Measurements from ENCODE around the gene PRRG4. TPM values are rescaled to one million over a fixed set of nuclear protein-coding genes. Genes with fewer than 3 reads are reported as not detected.

Gene PRRG4
- total and polyA plus RNA-seq, 2 donors (not counting 3 experiments of a cell fraction or from before 2014, with no cell fraction given), result 0.09 TPM; not detected in 1

DNA sequence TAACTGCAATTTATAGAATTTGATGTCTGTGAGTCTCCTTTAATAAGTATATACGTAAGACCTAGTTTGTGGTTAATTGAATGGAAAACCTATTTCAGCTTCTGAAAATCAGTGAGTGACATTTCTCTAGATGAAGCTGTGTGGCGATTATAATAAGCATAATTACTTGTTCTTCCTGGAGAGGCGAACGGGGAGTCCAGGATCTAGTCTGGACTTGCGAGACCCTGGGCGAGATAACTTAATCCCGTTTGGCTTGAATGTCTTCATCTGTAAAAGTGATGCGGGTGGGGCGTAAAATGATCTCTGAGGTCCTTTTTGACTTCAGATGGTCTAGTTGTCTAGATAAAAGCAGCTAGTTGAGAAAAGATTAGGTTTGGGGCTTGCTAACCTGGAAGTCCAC lies 1.1 kb downstream of the PRRG4 start:
- Histone ChIP-seq H3K9ac (replicated peaks; ENCODE audit: extremely low read depth, insufficient read depth, low read length) (no peak overlapping the region), H3K4me2 (ENCODE audit: insufficient read depth, low read length) (no peak overlapping the region), H3K4me3 (replicated peaks in 1 of 3; ENCODE audit: insufficient read depth in 1 of 3, low read depth in 1 of 3, low read length in 3 of 3) (no peak overlapping the region), H3K4me1 (ENCODE audit: control insufficient read depth, extremely low read depth, insufficient read depth, low read length) (peaks cover 8% of the 10 kb centered on the region), H3K9me3 (replicated peaks; ENCODE audit: control insufficient read depth, insufficient read depth, low read length) (no peaks in the 10 kb centered on the region), H3K9me1 (replicated peaks; ENCODE audit: control insufficient read depth, extremely low read depth, insufficient read depth, low read length) (no peaks in the 10 kb centered on the region), H4K20me1 (replicated peaks; ENCODE audit: control insufficient read depth, extremely low read depth, insufficient read depth, low read length) (no peaks in the 10 kb centered on the region), H3K36me3 (ENCODE audit: control insufficient read depth in 2 of 2, extremely low read depth in 1 of 2, insufficient read depth in 2 of 2, low read length in 2 of 2) (no peaks in the 10 kb centered on the region), H3K27me3 (ENCODE audit: control insufficient read depth in 2 of 2, insufficient read depth in 2 of 2, low read length in 2 of 2) (peaks cover 24 to 35% of the 10 kb centered on the region in 2 experiments), H3K27ac (ENCODE audit: insufficient read depth, low read depth, low read length) (no peak overlapping the region), H2AFZ (ENCODE audit: low read depth, low read length) (no peak overlapping the region), H3K79me2 (ENCODE audit: control insufficient read depth, insufficient read depth, low read length) (no peaks in the 10 kb centered on the region)
- dilution Hi-C loops (cut with MboI; ENCODE audit: extremely low pct_ligation_motif_present, low sequenced_read_pairs) (no loop called here), intact Hi-C loops (cut with micrococcal nuclease) (no loop called here)
- TF ChIP-seq GATA2 (IDR thresholded peaks at IDR 0.05; ENCODE audit: insufficient read depth, insufficient read length, low read depth, low read length) (no peak), MYC (IDR thresholded peaks at IDR 0.05; ENCODE audit: low read depth, low read length) (no peak), EZH2 (IDR thresholded peaks at IDR 0.05; ENCODE audit: borderline replicate concordance, low read depth, low read length, severe bottlenecking) (no peak), POLR2AphosphoS5 (IDR thresholded peaks at IDR 0.05; ENCODE audit: insufficient read depth, low read depth, low read length) (no peak), JUN (IDR thresholded peaks at IDR 0.05; ENCODE audit: borderline replicate concordance, insufficient read depth, insufficient read length, low read depth) (no peak), FOS (IDR thresholded peaks at IDR 0.05; ENCODE audit: borderline replicate concordance, insufficient read depth, low read length) (no peak), POLR2A (IDR thresholded peaks at IDR 0.05; ENCODE audit: low read depth, low read length) (no peak)
- TF ChIP-seq, protein P1, sequence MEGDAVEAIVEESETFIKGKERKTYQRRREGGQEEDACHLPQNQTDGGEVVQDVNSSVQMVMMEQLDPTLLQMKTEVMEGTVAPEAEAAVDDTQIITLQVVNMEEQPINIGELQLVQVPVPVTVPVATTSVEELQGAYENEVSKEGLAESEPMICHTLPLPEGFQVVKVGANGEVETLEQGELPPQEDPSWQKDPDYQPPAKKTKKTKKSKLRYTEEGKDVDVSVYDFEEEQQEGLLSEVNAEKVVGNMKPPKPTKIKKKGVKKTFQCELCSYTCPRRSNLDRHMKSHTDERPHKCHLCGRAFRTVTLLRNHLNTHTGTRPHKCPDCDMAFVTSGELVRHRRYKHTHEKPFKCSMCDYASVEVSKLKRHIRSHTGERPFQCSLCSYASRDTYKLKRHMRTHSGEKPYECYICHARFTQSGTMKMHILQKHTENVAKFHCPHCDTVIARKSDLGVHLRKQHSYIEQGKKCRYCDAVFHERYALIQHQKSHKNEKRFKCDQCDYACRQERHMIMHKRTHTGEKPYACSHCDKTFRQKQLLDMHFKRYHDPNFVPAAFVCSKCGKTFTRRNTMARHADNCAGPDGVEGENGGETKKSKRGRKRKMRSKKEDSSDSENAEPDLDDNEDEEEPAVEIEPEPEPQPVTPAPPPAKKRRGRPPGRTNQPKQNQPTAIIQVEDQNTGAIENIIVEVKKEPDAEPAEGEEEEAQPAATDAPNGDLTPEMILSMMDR (IDR thresholded peaks at IDR 0.05; ENCODE audit: extremely low read depth in 1 of 2, insufficient read depth in 1 of 2, low read depth in 1 of 2, low read length in 2 of 2), result no peak
- TF ChIP-seq, protein P2, sequence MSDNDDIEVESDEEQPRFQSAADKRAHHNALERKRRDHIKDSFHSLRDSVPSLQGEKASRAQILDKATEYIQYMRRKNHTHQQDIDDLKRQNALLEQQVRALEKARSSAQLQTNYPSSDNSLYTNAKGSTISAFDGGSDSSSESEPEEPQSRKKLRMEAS (IDR thresholded peaks at IDR 0.05; ENCODE audit: insufficient read depth, insufficient read length), result no peak
- FAIRE-seq, result no peak
- CTCF ChIA-PET, result interaction anchor here (1.2 kb wide), 2 partner anchors 22 to 54 kb away, joined by 3 read pairs; no protein-coding TSS in a partner anchor
- BruUV-seq (replicated peaks), result no TSS peak
- POLR2A ChIA-PET, result no interaction called here
- DNase-seq (ENCODE audit: low read depth, low spot score), result no peak
